ENCODE measurements around the gene UBE2B.
A peak's percentile ranks its signal among the peaks of the same experiment; 100 is the strongest.
"Not testable (repeated sequence)": the region's sequence is repeated elsewhere in the genome, so short reads cannot be mapped to it uniquely, and the experiment has no call there.

Gene UBE2B

DNA sequence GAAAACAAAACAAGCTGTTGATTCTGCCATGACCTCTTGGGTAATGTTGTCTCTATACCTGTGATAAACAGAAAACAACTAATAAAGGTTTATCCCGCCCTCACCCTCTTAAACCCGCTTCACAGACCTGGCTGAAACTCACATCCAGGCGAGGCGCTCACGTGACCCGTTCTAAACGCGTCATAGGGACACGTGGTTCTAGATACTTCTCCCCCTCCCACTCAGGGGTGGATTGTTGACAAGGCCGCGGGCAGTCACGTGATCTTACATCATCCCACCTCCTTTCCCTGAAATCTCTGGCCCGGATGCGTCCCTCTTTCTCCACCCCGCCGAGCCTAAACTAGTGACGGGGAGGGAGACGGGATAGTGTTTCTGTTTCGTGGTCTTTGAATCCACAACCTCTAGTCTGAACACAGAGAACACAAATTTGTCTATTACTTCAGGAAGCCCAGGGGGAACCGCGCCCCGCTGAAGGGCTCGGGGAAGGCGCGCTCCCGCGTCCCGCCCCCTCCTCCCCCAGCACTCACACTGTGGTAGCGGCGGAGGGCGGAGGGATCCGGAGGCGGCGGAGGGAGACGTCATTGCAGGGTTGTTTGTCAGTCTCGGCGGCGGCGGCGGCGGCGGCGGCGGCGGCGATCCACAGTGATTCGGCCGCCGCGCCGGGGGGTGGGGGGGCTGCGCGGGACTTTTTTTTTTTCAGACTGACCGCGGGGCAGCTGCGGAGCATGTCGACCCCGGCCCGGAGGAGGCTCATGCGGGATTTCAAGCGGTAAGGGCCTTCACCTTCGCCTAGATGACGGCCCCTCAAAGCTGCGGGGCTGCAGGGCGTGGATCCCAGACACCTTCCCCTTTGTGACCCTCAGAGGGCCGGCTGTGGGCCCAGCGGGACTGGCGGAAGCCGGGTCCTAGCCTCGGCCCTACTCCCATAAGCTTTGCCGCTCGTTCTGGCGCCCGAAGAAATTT lies at the start of gene UBE2B:
TSS of gene UBE2B (plus strand) at position 699 of the 963 bp plus-strand sequence. CDS start at position 726, 27 bp downstream.
- peak; percentile 99 for DNase-seq

DNA sequence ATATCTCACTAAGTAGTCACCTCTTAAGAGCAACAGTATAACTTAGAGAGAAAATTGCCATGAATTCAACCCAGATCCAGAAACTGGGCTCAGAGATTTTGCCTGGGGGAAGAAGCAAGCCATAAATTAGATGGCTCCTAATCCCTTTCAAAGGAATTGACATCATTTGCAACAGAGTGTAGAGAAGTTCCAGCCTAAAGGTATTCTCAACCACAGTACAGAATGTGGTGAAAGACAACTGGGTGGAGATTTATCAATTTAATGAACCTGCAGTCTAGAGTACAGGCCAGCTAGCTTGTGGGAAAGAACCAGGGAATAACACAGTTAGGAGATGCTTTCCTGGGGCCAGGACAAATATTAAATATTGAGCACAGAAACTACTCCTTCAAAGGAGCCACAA lies 44.0 kb upstream of the UBE2B start:
- no peak for DNase-seq

DNA sequence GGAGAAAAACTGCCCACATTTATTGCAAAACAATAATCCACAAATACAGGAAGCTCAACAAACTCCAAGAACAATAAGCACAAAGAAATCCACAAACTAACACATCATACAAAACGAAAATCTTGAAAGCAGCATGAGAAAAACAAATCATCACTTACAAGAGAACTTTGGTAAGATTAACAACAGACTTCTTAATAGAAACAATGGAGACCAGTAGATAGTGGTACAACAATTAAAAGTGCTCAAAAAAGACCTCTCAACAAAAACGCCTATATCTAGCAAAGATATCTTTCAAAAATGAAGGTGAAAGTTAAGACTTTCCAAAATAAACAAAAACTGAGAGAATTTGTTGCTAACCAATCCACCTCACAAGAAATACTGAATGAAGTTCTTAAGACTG lies 42.8 kb upstream of the UBE2B start:
- DNase-seq: no peak

DNA sequence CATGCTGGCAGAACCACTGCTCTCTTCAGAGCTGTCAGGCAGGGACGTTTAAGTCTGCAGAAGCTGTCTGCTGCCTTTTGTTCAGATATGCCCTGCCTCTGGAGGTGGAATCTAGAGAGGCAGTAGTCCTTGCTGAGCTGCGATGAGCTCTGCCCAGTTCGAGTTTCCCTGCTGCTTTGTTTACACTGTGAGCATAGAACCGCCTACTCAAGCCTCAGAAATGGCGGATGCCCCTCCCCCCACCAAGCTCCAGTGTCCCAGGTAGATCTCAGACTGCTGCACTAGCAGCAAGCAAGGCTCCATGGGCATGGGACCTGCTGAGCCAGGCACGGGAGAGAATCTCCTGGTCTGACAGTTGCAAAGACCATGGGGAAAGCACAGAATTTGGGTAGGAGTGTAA lies 34.5 kb upstream of the UBE2B start:
- DNase-seq: not testable (repeated sequence)

DNA sequence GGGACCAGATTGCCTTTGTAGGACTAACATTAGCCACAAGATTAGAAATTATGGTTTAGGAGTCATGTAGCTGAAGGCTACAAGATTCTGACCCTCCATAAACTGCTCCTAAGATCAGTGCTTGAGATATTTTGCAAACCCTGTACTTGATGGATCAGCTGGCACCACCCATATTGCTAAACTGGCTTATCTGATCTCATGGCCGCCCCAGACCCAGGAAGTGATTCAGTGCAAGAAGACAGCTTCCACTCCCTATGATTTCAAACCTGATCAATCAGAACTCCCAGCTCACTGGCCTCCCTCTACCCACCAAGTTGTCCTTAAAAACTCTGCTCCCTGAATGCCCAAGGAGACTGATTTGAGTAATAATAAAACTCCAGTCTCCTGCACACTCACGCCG lies 27.9 kb upstream of the UBE2B start:
- not testable (repeated sequence) for DNase-seq

DNA sequence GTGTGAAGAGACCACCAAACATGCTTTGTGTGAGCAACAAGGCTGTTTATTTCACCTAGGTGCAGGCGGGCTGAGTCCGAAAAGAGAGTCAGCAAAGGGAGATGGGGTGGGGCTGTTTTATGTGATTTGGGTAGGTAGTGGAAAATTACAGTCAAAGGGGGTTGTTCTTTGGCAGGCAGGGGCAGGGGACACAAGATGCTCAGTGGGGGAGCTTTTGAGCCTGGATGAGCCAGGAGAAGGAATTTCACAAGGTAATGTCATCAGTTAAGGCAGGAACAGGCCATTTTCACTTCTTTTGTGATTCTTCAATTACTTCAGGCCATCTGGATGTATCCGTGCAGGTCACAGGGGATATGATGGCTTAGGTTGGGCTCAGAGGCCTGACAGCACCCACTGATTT lies 25.9 kb upstream of the UBE2B start:
- not testable (repeated sequence) for DNase-seq

DNA sequence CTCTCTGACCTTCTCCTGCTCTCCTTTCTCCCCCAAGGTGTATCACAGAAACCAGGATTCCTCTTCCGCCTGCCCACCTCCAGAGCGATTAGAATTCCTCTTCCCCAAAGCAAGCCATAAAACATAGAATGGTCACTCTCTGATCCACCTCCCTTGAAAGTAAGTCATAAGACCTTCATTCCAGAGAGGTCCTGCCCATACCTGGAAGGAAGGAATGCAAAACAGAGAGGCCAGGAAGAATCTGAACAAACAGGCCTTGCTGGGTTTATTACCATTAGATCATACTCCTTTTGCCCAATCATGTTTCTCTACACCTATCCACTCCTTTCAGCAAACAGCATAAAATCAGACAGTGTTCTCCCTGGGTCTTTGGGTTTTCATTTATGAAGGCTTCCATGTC lies 25.4 kb upstream of the UBE2B start:
- DNase-seq: no peak

DNA sequence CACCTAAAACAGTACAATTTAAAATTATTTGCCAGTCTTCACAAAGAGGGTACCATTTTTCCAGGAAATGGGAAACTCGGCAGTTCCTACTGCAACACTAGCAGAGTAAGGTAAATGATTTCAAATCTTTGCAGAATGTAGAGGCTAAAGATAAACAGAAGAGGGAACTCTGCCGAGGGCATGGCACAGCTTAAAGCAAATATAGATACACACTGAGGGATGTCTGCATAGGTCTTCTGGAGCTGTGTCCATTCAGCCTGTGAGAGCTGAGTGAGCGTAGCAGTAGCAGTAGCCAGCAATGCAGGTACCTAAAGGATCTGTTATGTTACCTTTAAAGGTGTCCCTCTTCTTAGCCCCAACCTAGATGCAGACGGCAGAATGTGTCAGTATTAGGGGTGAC lies 21.9 kb upstream of the UBE2B start:
- DNase-seq: no peak

DNA sequence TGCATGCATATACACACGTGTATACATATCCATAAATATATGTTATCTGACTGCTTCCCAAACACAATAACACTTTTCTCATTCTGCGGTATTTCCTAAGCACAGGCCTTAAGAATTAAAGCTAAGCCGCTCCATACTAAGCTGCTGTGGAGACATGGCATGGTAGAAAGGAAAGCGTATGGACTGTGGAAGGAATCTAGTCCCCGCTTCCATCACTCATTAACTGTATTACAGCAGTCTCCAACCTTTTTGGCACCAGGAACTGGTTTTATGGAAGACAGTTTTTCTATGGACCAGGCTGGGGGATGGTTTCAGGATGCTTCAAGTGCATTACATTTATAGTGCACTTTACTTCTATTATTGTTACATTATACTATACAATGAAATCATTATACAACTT lies 15.7 kb upstream of the UBE2B start:
- no peak for DNase-seq

DNA sequence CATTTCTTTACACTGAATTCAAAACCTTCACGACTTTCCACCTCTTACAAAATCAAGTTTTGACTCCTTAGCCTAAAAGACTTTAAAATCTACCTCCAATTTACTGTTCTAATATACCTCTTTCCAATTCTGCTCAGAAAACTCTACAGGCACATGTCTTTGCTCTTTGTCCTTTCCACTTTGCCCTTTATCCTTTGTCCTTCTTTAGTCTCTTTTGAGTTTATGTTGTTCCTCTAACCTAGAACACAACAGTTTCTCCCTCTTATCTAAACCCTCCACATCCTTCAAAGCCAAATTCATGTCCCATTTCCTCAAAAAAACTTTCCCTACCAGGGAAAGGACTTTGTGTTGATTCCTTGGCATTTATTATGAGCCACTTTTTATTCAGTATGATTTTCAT lies 5.8 kb upstream of the UBE2B start:
- no peak for DNase-seq

DNA sequence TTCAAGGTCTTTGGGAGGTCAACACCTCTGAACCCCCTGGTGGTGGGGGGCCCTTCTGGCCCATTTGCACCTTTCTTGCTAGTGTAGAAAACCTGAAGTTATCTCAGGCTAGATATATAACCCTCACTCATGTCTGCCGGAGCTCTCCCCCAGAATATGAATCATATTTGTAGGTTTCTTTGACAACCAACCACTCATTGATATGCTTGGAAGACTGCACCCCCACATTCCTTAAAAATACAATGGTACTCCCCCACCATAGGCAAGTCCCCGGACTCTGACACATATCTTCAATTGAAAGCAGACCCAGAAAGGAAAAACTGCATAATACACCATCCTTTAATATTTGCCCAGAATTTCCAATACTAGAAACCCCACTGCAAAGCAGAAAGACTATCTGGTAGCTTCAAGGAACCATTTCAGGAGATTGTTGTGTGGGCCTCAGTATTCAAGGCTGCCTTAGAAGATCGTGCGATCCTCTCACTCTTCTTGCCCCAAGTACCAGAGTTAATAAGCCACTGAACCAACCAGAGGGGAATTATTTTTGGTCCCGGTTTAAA lies 978 bp upstream of the UBE2B start:
- DNase-seq: no peak

DNA sequence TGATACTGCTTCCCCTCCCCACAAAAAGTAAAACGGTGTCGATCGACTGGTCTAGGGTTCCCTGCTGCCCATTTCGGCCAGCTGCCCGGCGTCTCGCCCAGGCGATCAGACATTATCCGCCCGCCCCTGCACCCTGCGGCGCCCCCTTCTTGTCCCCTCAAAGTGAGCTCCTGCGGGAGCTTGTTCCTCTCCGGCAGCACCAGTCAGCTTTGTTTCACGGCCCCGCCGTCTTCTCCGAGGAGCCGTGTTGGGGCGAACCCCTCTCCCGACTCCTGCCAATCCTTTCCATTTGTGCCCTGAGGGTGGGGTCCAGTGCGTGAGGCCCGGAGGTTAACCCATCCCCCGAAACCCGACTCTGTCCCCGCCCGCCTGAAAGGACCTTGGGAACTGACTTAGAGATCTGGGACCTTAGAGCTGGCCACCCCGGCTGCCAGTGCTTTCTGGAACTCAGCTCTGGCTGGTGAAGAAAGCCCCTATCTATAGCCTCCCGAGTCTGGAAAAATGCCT lies 518 bp downstream of the UBE2B start:
- no peak for DNase-seq

DNA sequence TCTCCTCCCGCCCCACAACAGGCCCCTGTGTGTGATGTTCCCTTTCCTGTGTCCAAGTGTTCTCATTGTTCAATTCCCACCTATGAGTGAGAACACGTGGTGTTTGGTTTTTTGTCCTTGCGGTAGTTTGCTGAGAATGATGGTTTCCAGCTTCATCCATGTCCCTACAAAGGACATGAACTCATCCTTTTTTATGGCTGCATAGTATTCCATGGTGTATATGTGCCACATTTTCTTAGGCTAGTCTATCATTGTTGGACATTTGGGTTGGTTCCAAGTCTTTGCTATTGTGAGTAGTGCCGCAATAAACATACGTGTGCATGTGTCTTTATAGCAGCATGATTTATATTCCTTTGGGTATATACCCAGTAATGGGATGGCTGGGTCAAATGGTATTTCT lies 2.3 kb downstream of the UBE2B start:
- DNase-seq: not testable (repeated sequence)

DNA sequence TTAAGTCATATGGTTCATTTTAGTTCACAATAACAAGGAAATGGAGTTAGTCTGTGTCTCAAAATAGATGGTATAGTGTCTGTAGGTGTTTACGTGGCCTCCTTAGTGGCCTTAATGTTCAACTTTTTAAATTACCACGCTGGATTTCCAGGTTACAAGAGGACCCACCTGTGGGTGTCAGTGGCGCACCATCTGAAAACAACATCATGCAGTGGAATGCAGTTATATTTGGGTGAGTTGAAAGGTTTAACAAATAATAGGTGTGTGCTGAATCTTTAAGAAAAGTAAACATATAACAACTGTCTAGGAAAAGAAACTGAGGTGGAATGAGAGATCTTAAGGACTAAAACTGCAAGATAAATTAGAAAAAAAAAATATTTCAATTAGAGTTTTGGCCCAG lies 2.9 kb downstream of the UBE2B start:
- DNase-seq: no peak

DNA sequence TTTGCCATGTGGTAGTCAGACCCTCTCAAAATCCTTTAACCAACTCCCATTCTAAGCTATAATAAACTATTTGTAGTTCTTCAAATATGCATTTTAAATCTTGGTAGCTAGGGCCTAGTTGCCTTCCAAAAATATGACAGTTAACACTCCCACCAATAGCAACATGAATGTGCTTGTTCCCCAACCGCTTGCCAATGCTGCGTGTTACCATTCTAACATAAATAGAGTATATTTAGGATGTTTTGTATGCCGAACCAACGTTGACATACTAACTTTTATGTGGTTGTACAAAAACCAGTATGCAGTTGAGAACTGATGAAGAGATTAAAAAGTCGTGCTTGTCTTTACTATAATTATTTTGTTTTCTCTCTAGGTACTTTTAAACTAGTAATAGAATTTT lies 9.0 kb downstream of the UBE2B start:
- no peak for DNase-seq

DNA sequence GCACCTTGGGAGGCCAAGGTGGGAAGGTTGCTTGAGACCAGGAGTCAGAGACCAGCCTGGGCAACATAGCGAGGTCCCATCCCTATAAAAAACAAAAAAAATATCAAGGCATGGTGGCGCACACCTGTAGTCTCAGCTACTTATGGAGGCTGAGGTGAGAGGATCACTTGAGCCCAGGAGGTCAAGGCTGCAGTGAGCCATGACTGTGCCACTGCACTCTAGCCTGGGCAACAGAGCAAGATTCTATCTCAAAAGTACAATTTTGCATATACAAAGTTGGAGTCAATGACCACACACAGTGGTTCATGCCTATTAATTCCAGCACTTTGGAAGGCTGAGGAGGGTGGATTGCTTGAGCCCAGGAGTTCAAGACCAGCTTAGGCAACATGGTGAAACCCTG lies 10.8 kb downstream of the UBE2B start:
- not testable (repeated sequence) for DNase-seq

DNA sequence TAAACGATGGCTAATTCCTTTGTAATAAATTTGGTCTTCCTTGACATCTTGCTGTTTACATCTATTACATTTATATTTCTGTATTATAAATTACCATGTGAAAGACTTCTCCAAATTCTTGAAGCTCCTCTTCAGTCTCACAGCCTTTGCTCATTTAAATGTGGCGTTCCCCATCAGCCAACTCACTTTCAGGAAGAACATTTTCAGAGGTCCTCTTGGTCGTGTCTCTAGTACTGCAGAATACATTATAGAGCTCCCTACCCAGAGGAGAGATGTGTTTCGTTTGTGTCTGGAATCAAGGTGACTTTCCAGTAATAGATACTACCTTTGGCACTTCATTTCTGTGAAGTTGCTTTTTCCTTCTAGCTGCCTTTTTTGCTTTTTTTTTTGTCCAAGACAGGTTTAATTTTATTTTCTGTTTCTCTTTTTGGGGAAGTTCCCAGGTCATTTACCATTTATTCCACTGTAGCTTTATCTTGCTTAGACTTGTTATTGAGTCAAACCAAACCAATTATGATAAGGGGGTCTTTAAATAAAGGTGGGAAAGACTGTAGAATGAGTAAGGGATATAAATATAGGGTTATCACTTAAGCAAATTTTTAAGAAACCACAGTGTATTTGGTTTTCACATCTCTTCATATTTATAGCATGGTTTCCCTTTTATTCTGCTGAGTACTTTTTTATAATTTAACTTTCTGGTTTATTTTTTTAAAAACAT lies 12.8 kb downstream of the UBE2B start:
- no peak for DNase-seq

DNA sequence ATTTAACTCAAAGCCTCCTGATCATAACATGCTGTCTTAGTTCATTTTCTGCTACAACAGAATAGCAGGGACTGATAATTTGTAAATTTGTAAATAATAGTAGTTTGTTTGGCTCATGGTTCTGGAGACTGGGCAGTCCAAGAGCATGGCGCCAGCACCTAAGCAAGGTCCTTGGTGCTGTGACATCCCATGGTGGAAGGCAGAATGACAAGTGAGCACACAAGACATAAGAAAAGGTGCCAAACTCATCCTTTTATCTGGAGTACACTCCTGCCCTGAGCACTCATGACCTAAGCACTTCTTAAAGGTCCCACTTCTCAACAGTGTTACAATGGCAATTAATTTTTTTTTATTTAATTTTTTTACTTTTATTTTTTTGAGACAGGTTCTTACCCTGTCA lies 16.1 kb downstream of the UBE2B start:
- DNase-seq: no peak

DNA sequence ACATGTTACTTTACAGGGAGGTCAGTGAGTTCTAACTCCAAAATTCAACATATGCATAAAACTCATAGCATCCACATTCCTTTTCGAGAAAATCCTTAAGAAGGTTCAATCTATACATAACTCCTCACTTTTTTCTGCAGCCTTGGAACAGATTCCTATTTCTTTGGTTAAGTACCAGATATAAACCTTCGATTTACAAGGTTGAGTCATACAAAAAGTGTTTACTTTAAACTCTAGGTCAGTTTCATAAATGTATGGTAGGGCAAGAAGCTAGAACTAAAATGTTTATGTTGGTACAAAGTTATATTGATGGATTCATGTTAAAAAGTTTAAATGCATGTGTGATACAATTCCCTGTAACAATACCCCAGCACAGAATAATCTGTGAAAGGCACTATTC lies 20.9 kb downstream of the UBE2B start:
- no peak for DNase-seq

DNA sequence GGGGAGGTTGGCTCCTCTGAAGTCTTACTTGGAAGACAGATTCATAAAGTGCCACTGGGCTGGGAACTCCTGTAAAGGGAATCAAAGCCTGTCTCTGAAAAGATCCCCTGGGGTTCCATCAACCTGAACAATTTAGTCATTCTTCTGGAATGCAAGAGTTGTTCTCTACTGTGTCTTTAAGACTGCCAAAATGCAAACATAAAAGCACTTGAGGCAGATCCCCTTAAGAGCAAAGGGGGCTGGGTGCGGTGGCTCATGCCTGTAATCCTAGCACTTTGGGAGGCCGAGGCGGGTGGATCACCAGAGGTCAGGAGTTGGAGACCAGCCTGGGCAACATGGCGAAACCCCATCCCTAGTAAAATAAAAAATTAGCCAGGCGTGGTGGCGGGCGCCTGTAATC lies 23.6 kb downstream of the UBE2B start:
- no peak for DNase-seq

DNA sequence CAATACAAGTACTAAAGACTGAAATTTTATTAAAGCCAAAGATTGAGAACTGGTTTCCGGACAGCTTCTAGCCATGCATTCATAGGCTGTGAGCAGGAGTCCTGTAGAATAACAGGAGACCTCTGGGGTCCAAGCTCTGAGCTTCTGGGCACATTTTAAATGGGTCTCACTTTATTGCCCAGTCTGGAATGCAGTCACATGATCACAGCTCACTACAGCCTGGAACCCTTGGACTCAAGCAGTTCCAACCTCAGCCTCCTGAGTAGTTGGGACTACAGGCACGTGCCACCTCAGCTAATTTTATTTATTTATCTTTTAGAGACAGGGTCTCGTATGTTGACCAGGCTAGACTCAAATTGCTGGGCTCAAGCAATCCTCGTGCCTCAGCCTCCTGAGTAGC lies 24.9 kb downstream of the UBE2B start:
- no peak for DNase-seq

DNA sequence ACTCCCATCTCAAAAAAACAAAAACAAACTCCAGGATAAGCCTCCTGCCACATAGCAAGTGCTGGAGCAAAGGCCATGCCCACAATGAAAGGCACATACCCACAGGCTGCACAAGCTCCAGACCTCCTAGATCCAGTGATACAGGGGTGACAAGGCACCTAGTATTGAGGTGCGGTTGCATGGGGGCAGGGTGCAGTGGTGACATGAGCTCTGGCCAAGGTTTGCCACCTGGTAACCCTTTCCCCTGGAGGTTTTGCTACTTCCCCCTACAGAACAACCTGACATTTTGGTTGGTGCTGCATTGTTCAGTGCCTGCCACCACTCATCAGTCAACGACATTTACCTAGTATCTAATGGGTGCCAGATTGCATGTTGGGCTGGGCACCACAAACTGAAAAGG lies 25.8 kb downstream of the UBE2B start:
- DNase-seq: no peak

DNA sequence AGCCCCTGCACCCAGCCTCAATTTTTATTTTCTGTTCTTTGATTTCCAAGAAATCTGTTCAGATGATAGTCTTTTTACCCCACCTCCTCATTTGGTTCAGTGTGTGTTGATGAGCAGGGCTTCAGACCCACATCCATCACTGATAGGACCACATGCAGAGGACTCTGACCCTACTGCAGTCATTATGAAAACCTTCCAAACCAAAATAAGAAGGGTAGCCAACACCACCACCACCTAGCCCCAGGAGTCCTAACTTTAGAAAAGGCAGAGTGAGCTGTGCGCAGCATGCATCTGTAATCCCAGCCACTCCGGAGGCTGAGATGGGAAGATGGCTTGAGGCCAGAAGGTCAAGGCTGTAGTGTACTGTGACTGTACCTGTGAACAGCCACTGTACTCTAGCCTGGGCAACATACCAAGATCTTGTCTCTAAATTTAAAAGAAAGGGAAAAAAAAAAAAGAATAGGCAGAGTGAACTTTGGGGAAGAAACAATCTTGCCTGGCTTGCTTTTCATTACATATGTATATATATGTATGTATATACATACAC lies 27.3 kb downstream of the UBE2B start:
- DNase-seq: no peak

Data from NCI-H2029 (cell line).